Activated CD4-positive, alpha-beta T cell treated with anti-CD3 and anti-CD28 coated beads, Interleukin-2, Interleukin-4, amounts not matched to agents 100 ng/mL and 50 ng/mL, durations not matched to agents 16 hours and 8 hours (primary cell): ENCODE measurements around the gene TRAPPC4.
"Not testable (repeated sequence)": the region's sequence is repeated elsewhere in the genome, so short reads cannot be mapped to it uniquely, and the experiment has no call there.

Experiments used
- DNase-seq: peaks from one replicate; pipeline ENCODE4 v3.0.0-alpha.2; 2020; ENCODE audit warnings: low spot score

Gene TRAPPC4

GRCh38 chr11:119014209-119014924, 4.2 kb upstream of the TRAPPC4 start:
- no peak for DNase-seq

GRCh38 chr11:119015054-119015611, 3.4 kb upstream of the TRAPPC4 start:
- DNase-seq, result no peak

- DNase-seq, result no peak
Measured at GRCh38 chr11:119016216-119017009, 2.2 kb upstream of the TRAPPC4 start.

- DNase-seq, result not testable (repeated sequence)
Measured at GRCh38 chr11:119017377-119017776, 1.2 kb upstream of the TRAPPC4 start.

GRCh38 chr11:119019996-119020395, 1.4 kb downstream of the TRAPPC4 start:
- no peak for DNase-seq

GRCh38 chr11:119021631-119022030, 3.1 kb downstream of the TRAPPC4 start:
- DNase-seq, result no peak

GRCh38 chr11:119023741-119024140, 5.2 kb downstream of the TRAPPC4 start:
- no peak for DNase-seq

GRCh38 chr11:119024430-119025098, 6.0 kb downstream of the TRAPPC4 start:
- DNase-seq, result no peak

GRCh38 chr11:119025099-119025473, 6.5 kb downstream of the TRAPPC4 start:
- no peak for DNase-seq

- DNase-seq, result no peak
Measured at GRCh38 chr11:119025541-119025940, 7.0 kb downstream of the TRAPPC4 start.

- no peak for DNase-seq
Measured at GRCh38 chr11:119025978-119026766, 7.6 kb downstream of the TRAPPC4 start.

GRCh38 chr11:119026970-119027369, 8.4 kb downstream of the TRAPPC4 start:
- no peak for DNase-seq

- no peak for DNase-seq
Measured at GRCh38 chr11:119027561-119028345, 9.2 kb downstream of the TRAPPC4 start.

GRCh38 chr11:119028346-119029068, 9.9 kb downstream of the TRAPPC4 start:
- no peak for DNase-seq

GRCh38 chr11:119029069-119029339, 10.4 kb downstream of the TRAPPC4 start:
- no peak for DNase-seq

- DNase-seq, result no peak
Measured at GRCh38 chr11:119029340-119030028, 10.9 kb downstream of the TRAPPC4 start.

- DNase-seq, result no peak
Measured at GRCh38 chr11:119030029-119030328, 11.4 kb downstream of the TRAPPC4 start.

- DNase-seq, result peak; percentile 98
Measured at GRCh38 chr11:119030329-119031047, 11.9 kb downstream of the TRAPPC4 start, which contains the start of gene SLC37A4. Gene SLC37A4, minus strand, starts transcription at chr11:119030877.

- DNase-seq, result no peak
Measured at GRCh38 chr11:119031912-119032280, 13.3 kb downstream of the TRAPPC4 start.
